ENCODE data around the gene XRRA1.

XRRA1 gene

DNA sequence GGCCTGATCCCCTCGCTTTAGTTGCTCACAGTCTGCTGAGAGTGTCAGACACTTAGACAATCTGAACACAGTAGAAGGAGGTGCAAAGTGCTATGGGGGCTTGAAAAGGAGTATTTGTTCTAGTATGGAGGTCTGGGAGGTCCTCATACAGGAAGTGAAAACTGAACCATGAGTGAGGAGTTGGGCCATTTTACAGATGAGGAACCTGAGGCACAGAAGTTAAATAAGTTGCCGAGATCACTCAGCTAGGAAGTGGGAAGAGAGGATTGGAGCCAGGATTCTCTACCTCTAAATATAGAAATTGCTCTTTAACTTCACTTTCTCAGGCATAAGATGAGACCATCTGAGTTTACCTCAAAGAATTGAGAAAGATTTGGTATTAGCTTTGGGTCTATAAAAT is 35.8 kb upstream of the XRRA1 start:
- Histone ChIP-seq H3K4me1 (ENCODE audit: control insufficient read depth, insufficient read depth, low read length) (no peaks in the 10 kb centered on the region), H3K27ac (ENCODE audit: extremely low read depth, low read depth, low read length) (no peak overlapping the region), H3K4me3 (ENCODE audit: low read depth, low read length) (no peak overlapping the region), H3K36me3 (ENCODE audit: control insufficient read depth in 2 of 2, insufficient read depth in 1 of 2, low read length in 2 of 2) (peaks cover 0 to 13% of the 10 kb centered on the region in 2 experiments; a peak in 1 of 3 replicates), H3K9me3 (ENCODE audit: control insufficient read depth, insufficient read depth, low read depth, low read length) (no peaks in the 10 kb centered on the region)
- CTCF ChIA-PET = no interaction called here
- POLR2A ChIA-PET = no interaction called here
- no peak for TF ChIP-seq ZNF837 (tag by site-specific recombination; IDR thresholded peaks at IDR 0.05)
- no peak for TF ChIP-seq ZNF394 (tag by site-specific recombination; IDR thresholded peaks at IDR 0.05; ENCODE audit: borderline replicate concordance)
- no peak for TF ChIP-seq ZFP41 (tag by site-specific recombination; IDR thresholded peaks at IDR 0.05; ENCODE audit: borderline replicate concordance)
- no peak for TF ChIP-seq ZNF843 (tag by site-specific recombination; IDR thresholded peaks at IDR 0.05)
- TF ChIP-seq HOXC10 (CRISPR knock-in tag; IDR thresholded peaks at IDR 0.05) = no peak
- no peak for TF ChIP-seq ZNF621 (tag by site-specific recombination; IDR thresholded peaks at IDR 0.05)
- no peak for TF ChIP-seq ZNF202 (tag by site-specific recombination; IDR thresholded peaks at IDR 0.05; ENCODE audit: borderline replicate concordance)
- no peak for TF ChIP-seq ZNF214 (tag by site-specific recombination; IDR thresholded peaks at IDR 0.05; ENCODE audit: borderline replicate concordance)
- TF ChIP-seq RBAK (tag by site-specific recombination; IDR thresholded peaks at IDR 0.05) = no peak
- no peak for TF ChIP-seq ZNF501 (tag by site-specific recombination; IDR thresholded peaks at IDR 0.05)
- no peak for TF ChIP-seq ZNF626 (tag by site-specific recombination; IDR thresholded peaks at IDR 0.05)
- no peak for TF ChIP-seq ZNF266 (tag by site-specific recombination; IDR thresholded peaks at IDR 0.05; ENCODE audit: low read depth)

DNA sequence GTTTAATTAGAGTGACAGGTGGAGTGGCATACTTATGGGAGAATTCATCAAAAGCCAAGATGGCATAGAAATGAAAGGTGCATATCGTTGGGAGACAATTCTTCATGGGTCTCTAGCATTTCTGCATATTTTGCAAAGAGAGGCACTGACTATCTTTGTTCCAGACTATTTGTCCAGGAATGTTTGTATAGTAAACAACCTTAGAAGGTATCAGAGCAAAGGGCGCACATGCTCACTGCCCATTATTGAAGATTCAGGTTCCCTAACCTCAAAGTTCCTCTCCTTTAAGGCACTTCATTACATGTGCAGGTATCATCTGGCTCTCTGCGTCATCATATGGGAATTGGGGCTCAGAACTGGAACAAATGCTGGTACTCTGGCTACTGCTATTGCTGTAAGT is 35.2 kb upstream of the XRRA1 start:
- Histone ChIP-seq H3K9me3 (ENCODE audit: control insufficient read depth, insufficient read depth, low read depth, low read length) (no peaks in the 10 kb centered on the region), H3K4me1 (ENCODE audit: control insufficient read depth, insufficient read depth, low read length) (no peaks in the 10 kb centered on the region), H3K4me3 (ENCODE audit: low read depth, low read length) (no peak overlapping the region), H3K27ac (ENCODE audit: extremely low read depth, low read depth, low read length) (no peak overlapping the region), H3K36me3 (ENCODE audit: control insufficient read depth in 2 of 2, insufficient read depth in 1 of 2, low read length in 2 of 2) (peaks cover 0 to 17% of the 10 kb centered on the region in 2 experiments; a peak in 1 of 3 replicates)
- ChIA-PET POLR2A (no interaction called here), CTCF (no interaction called here)
- TF ChIP-seq ZNF133 (tag by site-specific recombination; IDR thresholded peaks at IDR 0.05) (no peak), ZSCAN18 (tag by site-specific recombination; IDR thresholded peaks at IDR 0.05) (no peak), ZNF398 (tag by site-specific recombination; IDR thresholded peaks at IDR 0.05) (no peak), ZNF837 (tag by site-specific recombination; IDR thresholded peaks at IDR 0.05) (no peak), CTCF (tag by site-specific recombination; IDR thresholded peaks at IDR 0.05) (no peak), ZNF121 (tag by site-specific recombination; IDR thresholded peaks at IDR 0.05) (no peak), ZNF580 (tag by site-specific recombination; IDR thresholded peaks at IDR 0.05) (no peak), KLF9 (tag by site-specific recombination; IDR thresholded peaks at IDR 0.05; ENCODE audit: low read depth) (no peak), ZNF629 (tag by site-specific recombination; IDR thresholded peaks at IDR 0.05) (no peak), ZNF274 (IDR thresholded peaks at IDR 0.05; ENCODE audit: low read length) (no peak), ZNF274 (tag by site-specific recombination; IDR thresholded peaks at IDR 0.05; ENCODE audit: borderline replicate concordance) (no peak)
- TF ChIP-seq, protein P1, sequence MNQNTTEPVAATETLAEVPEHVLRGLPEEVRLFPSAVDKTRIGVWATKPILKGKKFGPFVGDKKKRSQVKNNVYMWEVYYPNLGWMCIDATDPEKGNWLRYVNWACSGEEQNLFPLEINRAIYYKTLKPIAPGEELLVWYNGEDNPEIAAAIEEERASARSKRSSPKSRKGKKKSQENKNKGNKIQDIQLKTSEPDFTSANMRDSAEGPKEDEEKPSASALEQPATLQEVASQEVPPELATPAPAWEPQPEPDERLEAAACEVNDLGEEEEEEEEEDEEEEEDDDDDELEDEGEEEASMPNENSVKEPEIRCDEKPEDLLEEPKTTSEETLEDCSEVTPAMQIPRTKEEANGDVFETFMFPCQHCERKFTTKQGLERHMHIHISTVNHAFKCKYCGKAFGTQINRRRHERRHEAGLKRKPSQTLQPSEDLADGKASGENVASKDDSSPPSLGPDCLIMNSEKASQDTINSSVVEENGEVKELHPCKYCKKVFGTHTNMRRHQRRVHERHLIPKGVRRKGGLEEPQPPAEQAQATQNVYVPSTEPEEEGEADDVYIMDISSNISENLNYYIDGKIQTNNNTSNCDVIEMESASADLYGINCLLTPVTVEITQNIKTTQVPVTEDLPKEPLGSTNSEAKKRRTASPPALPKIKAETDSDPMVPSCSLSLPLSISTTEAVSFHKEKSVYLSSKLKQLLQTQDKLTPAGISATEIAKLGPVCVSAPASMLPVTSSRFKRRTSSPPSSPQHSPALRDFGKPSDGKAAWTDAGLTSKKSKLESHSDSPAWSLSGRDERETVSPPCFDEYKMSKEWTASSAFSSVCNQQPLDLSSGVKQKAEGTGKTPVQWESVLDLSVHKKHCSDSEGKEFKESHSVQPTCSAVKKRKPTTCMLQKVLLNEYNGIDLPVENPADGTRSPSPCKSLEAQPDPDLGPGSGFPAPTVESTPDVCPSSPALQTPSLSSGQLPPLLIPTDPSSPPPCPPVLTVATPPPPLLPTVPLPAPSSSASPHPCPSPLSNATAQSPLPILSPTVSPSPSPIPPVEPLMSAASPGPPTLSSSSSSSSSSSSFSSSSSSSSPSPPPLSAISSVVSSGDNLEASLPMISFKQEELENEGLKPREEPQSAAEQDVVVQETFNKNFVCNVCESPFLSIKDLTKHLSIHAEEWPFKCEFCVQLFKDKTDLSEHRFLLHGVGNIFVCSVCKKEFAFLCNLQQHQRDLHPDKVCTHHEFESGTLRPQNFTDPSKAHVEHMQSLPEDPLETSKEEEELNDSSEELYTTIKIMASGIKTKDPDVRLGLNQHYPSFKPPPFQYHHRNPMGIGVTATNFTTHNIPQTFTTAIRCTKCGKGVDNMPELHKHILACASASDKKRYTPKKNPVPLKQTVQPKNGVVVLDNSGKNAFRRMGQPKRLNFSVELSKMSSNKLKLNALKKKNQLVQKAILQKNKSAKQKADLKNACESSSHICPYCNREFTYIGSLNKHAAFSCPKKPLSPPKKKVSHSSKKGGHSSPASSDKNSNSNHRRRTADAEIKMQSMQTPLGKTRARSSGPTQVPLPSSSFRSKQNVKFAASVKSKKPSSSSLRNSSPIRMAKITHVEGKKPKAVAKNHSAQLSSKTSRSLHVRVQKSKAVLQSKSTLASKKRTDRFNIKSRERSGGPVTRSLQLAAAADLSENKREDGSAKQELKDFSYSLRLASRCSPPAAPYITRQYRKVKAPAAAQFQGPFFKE (tag by site-specific recombination; IDR thresholded peaks at IDR 0.05; ENCODE audit: borderline replicate concordance) = no peak

All from HEK293 (cell line).